ENCODE results near the gene CPN2.

The CPN2 gene, protein sequence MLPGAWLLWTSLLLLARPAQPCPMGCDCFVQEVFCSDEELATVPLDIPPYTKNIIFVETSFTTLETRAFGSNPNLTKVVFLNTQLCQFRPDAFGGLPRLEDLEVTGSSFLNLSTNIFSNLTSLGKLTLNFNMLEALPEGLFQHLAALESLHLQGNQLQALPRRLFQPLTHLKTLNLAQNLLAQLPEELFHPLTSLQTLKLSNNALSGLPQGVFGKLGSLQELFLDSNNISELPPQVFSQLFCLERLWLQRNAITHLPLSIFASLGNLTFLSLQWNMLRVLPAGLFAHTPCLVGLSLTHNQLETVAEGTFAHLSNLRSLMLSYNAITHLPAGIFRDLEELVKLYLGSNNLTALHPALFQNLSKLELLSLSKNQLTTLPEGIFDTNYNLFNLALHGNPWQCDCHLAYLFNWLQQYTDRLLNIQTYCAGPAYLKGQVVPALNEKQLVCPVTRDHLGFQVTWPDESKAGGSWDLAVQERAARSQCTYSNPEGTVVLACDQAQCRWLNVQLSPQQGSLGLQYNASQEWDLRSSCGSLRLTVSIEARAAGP

DNA sequence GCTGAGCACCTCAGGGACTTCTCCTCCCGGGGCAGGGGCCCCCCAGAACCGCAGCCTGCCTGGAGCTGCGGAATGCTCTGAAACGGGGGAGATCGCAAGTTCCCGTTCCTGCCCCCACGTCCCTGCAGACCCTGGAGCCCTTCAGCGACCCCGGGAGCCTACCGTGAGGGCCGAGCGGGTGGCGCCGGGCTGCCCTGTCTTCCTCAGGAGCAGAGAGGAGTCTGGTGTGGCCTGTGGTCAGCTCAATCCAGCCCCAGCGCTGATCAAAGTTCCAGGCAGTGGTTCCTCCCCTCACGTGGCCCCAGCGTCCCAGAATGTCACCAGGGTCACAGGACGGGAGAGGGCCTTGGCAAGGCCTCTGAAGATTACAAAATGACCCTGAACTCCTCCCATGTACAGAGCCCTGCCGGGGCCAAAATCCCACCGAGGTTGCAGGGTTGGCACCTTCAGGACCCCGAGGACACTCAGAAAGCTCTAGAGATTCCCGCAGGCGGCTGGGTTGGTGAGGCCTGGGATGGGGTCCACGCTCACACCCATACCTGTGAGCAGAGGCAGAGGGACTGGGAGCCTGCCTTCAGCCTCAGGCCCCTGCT lies at the start of gene CPN2:
Gene CPN2, minus strand, starts transcription at position 249 of the 593 bp plus-strand sequence. CDS start 8,626 bp downstream, outside the sequence.
- no peak for DNase-seq (ENCODE audit: low read depth)

DNA sequence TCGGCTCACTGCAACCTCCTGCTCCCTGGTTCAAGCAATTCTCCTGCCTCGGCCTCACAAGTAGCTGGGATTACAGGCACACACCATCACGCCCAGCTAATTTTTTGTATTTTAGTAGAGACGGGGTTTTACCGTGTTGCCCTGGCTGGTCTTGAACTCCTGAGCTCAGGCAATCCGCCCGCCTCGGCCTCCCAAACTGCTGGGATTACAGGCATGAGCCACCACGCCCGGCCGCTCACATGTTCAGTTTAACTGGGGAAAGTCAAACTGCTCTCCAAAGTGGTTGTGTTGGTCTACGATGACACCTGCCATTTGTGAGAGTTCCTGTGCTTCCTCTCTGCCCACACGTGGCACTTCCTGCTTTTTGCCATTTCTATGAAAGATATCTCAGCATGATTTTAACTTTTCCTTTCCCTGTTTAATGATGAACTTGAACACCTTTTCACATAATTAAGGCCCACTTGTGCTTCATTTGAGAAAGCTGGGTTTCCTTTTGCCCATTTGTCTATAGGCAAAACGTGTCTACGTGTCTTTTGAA lies 48.8 kb upstream of the CPN2 start:
- DNase-seq (ENCODE audit: low read depth), result no peak
- no peak overlapping the region for H3K4me3 ChIP-seq (ENCODE audit: low read depth, low read length)

More for the DNA sequence above, at the start of gene CPN2:
- H3K4me3 ChIP-seq (ENCODE audit: low read depth, low read length), result no peak within 1 kb of the TSS

DNA sequence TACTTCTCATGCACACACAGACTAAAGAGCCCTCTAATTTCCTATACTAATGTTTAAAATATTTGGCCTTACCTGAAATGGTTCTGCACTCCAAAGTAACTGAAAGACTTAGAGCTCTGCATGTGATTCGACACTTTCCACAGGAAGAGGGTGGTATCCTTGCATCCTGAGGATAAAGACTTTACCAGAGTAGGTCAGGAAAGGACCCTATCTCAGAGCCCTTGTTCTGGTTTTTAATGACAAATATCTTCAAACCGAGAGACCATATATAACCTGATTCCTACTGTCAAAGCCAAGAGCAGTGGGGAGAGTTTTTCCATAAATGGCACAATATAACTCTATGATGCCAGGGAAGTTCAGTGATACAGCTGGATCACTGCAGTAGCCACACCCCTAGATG lies 48.0 kb upstream of the CPN2 start, which contains the start of gene GP5:
Gene GP5, minus strand, starts transcription at position 101 of the 400 bp plus-strand sequence. CDS start 984 bp downstream, outside the sequence.
- no peak for DNase-seq (ENCODE audit: low read depth)
- peak within 1 kb of the TSS; percentile 33 for H3K4me3 ChIP-seq (ENCODE audit: low read depth, low read length)

DNA sequence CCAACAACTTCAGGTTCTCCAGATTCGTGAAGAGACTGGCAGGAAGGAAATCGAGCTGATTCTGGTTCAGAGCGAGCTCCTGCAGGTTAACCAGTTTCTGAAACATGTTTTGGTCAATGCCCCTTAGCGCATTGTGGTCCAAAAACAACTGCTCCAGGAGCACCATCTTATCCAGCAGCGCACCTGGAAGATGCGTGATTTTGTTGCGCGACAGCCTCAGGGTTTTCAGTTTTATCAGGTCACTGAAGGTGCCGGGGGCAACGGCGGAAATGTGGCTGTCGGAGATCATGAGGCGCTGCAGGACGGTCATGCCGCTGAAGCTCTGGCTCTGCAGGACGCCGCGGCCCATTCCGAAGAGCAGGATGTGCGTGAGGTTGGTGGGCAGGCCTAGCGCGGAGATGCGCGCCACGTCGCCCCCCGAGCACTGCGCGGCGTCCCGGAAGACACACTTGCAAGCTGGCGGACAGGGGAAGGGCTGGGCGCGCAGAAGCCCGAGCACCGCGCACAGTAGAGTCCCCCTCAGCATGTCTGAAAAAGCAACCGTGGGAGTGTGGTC lies 46.7 kb upstream of the CPN2 start:
- peak overlapping the region; percentile 33 for H3K4me3 ChIP-seq (ENCODE audit: low read depth, low read length)
- no peak for DNase-seq (ENCODE audit: low read depth)

DNA sequence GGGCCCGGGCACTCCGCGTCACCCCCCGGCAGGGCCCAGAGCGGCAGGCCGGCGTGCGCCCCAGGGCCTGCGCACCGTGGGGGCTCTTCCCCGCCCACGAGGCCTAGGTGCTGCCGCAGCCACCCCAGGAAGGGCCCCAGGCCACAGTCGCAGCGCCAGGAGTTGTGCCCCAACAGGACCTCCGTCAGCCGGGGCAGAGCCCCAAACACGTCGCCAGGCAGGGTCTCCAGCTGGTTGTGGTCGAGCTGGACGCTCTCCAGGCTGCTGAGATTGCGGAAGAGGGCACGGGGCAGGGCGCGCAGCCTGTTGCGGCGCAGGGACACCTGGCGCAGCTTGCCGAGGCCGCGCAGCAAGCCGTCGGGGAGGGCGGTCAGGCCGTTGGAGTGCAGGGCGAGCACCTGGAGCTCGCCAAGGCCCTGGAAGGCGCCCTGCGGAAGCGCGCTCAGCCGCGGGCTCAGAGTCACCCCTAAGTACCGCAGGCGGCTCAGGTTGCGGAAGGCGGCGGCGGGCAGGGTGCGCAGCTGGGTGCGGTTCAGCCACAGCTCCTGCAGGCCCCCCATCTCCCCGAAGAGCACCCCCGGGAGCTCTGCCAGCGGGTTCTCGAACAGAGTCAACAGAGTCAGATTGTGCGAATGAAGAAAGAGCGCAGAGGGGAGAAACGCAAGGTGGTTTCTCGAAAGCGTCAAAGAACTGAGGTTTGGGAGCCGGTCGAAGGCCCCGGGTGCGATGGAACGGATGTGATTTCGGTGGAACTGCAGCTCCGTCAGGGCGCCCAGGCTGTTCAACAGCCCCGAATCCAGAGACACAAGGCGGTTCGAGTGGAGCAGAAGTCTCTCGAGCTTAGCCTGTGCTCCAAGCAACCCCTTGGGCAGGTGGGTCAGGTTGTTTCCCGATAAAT lies 46.0 kb upstream of the CPN2 start:
- no peak for DNase-seq (ENCODE audit: low read depth)
- no peak overlapping the region for H3K4me3 ChIP-seq (ENCODE audit: low read depth, low read length)

DNA sequence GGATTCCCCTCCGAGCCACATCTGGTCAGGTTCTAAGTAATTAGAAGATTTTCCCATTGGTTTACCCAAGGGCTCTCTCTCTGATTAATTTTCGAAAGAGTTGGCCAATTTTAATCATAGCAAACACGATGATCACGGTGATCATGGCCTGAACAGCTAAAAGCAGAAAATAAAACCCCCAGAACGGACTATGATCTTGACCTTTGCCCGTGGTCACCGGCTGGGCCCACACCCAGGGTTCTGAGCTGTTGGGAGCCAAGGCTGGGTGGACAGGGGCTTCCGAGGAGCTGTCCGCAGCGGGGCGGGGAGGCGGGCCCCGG lies 45.4 kb upstream of the CPN2 start:
- DNase-seq (ENCODE audit: low read depth), result no peak
- no peak overlapping the region for H3K4me3 ChIP-seq (ENCODE audit: low read depth, low read length)

DNA sequence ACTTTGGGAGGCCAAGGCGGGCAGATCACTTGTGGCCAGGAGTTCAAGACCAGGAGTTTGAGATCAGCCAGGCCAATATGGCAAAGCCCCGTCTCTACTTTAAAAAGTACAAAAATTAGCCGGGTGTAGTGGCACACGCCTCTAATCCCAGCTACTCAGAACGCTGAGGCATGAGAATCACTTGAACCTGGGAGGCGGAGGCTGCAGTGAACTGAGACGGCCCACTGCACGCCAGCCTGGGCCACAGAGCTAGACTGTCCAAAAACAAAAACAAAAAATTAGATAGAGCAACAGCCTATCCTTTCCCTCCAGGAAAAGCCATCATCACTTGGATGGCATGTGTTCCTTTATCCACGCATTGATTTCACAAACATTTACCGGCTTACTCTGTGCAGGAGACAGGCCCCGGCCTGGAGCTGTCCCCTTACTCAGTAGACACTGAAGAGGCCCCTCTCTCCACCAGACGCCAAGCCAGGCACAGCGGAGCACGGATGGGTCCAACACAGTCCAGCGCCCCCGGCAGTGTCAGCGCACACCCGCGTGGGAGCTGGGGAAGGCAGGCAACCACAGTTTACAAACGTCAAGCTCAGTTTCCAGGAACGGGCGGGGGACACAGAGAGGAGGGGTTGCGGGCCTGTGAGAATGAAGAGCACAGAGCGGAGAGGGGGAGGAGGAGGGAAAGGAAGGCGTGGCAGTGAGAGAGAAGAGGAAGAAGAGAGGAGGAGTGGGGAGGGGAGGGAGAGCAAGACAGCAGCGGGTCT lies 44.8 kb upstream of the CPN2 start:
- H3K4me3 ChIP-seq (ENCODE audit: low read depth, low read length), result no peak overlapping the region
- no peak for DNase-seq (ENCODE audit: low read depth)

DNA sequence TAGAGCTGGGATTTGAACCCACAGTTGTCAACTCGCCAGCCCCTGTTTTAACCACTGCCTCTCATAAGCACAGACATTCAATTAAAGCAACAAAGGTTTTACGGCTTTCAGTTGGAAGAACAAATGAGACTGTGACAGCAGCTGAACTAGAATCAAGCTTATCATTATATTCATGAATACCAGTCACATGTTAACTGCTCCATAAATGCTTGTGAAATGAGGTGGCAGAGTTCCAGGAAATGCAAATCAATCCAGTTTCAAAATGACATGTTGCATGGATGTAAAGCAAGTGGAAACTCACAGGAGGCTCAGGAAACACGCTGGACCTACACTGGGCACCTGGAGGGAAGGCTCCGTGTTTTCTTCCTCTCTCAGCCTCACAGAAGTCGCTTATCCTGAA lies 44.1 kb upstream of the CPN2 start:
- H3K4me3 ChIP-seq (ENCODE audit: low read depth, low read length), result no peak overlapping the region
- DNase-seq (ENCODE audit: low read depth), result no peak

DNA sequence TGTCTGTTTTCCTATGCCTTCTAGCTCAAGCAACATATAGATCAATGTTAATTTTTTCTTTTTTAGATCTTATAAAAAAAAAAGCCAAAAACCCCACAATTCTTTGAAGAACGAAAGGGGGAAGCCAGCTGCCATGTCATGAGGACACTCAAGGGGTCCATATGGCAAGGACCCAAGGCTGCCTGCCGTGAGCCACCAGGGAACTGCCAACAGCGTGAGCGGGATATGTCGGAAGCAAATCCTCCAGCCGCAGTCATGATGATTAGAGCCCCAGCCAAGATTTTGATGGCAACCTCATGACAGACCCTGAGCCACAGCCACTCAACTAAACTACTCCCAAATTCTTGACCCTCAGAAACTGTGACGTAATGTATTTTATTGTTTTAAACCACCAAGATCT lies 41.4 kb upstream of the CPN2 start:
- no peak overlapping the region for H3K4me3 ChIP-seq (ENCODE audit: low read depth, low read length)
- DNase-seq (ENCODE audit: low read depth), result no peak

DNA sequence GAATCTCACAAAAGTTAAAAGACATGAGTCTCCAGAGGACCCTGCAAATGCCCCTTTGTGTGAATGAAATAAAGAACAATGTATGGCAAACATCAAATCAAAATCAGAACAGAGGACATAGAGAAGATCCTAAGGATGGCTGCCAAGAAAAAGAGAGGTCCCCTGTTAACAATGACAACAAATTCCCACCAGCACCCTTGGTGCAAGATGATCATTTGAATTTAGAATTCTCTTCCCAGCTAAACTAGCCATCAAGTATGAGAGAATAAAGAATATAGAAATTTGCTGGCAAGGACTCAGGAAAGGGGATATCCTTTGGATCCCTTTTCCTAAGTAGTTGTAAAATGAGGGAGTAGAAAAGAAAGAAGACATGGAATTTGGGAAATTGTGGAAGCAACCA lies 39.7 kb upstream of the CPN2 start:
- H3K4me3 ChIP-seq (ENCODE audit: low read depth, low read length), result no peak overlapping the region
- no peak for DNase-seq (ENCODE audit: low read depth)

DNA sequence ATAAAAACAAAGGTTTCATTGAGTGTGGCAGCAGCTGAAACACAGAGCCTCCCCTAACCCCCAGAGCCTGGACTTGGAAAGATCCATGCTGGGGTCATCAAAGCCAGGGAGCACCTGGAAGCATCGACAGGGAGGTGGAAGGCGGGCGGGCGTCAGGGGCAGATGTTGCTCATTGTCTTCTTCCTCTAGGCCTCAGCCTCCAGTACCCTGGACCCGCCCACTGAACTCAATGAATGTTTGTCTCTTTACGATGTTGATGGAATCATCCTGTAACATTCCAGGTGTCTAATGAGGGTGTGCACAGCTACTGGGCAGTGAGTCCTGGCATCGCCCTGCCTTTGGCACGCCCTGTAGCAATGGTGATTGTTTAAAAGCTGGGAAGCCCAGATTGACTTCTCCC lies 38.1 kb upstream of the CPN2 start:
- DNase-seq (ENCODE audit: low read depth), result no peak
- no peak overlapping the region for H3K4me3 ChIP-seq (ENCODE audit: low read depth, low read length)

DNA sequence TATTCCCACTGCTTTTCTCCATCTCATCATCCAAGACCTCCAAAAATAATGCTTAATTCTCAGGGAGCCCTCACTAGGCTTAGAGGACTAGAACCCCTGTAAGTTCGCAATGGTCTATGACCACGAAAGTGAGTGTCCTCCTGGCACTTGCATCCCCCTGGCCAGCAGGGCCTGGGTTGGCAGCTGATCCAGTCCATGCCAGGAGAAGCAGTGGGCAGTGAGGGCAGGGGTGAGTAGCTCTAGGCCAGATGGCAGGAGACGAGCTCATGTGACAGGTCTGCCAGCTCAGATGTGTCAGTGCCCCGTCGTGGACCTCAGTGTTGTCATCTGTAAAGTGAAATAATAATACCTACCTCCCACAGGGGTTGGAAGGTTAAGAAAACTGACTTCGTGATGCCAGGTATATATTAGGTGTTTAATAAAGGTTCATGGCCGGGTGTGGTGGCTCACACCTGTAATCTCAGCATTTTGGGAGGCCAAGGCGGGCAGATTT lies 36.8 kb upstream of the CPN2 start:
- H3K4me3 ChIP-seq (ENCODE audit: low read depth, low read length), result no peak overlapping the region
- DNase-seq (ENCODE audit: low read depth), result no peak

DNA sequence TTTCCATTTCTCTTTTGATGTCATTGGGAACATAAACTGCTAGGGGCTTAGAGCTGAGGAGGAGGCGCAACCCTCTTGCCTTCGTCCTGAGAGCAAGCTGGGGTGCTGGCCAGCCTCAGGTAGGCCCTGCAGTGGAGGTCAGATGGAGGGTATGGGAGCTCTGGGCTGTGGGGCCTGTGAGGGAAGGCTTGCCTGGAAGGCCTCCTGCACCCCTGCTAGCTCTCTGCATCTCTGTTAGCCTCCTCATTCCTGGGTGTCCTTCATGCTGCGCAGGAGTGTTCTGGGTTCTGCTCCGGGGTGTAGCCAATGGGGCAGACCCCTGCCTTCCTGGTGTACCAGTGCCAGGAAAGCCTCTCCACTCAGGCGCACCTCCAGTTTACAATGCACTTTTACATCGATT lies 36.1 kb upstream of the CPN2 start:
- no peak overlapping the region for H3K4me3 ChIP-seq (ENCODE audit: low read depth, low read length)
- no peak for DNase-seq (ENCODE audit: low read depth)

DNA sequence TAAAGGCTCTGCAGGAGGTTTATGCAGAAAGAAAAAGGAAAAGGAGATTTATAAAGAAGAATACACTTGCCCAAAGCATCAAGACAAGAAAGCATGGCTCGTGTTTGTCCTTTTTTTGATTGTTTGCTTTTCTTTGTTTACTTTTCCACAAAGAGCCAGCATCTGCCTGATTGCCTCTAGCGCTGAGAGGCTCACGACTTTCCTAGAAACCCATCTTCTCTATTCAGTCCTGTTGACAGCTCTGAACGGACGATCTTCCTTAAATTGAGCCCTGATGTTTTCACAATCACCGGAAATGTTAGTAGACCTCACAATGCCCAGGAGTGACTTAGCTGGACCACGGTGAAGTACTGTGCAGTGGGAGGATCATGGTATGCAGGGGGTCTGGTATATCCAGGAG lies 35.5 kb upstream of the CPN2 start:
- no peak overlapping the region for H3K4me3 ChIP-seq (ENCODE audit: low read depth, low read length)
- no peak for DNase-seq (ENCODE audit: low read depth)

DNA sequence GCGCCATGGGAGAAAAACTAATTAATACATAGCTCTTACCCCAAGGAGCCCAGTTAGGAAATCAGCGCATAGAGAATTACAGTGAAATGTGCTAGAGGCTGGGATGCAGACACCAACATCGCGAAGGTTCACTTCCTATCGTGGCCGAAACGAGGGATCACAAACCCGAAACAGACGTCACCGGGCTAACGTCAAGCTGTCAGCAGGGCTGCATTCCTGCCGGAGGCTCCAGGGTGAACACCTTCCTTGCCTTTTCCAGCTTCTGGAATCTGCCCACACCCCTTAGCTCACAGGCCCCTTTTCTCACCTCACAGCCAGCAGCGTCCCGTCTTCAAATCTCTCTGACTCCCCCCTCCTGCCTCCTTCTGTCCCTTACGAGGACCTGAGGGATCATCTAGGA lies 34.9 kb upstream of the CPN2 start:
- no peak for DNase-seq (ENCODE audit: low read depth)
- H3K4me3 ChIP-seq (ENCODE audit: low read depth, low read length), result no peak overlapping the region

DNA sequence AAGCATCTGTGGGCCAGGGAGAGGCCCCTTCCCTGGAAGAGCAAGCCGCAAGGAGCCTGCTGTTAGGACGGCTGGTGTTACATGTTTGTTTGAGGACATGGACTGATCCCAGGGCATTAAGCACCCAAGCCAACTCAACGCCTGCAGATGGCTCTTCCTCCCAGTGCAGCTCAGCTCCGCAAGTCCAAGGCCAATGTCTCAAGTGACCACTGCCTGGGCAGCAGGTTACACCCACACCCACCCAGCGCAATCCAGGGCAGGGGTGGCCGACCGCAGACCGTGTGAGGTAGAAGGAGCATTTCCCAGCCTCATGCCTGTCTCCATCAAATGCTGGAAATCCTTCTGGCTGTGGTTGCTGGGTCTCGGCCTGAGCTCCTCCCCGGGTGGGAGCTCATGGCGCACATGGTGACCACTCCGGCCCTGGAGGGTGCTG lies 33.5 kb upstream of the CPN2 start:
- H3K4me3 ChIP-seq (ENCODE audit: low read depth, low read length), result no peak overlapping the region
- DNase-seq (ENCODE audit: low read depth), result no peak

DNA sequence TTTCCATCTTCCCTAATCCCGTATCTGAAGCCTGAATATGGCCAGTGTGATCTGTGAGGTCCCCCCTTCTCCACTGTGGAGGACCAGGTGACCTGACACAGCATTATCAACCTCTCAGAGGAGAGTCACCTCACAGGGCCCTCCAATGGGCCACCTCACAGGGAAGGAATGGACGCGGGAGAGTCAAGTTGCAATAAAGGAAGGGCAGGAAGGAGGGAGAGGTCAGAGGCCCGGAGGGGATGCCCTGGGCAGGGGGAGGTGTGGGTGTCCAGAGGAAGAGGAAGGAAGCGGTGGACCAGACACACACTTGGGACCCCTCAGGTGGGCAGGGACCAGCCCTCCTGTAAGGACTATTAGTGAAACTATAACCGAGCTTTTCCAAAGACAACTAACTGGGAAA lies 33.0 kb upstream of the CPN2 start:
- H3K4me3 ChIP-seq (ENCODE audit: low read depth, low read length), result no peak overlapping the region
- no peak for DNase-seq (ENCODE audit: low read depth)

DNA sequence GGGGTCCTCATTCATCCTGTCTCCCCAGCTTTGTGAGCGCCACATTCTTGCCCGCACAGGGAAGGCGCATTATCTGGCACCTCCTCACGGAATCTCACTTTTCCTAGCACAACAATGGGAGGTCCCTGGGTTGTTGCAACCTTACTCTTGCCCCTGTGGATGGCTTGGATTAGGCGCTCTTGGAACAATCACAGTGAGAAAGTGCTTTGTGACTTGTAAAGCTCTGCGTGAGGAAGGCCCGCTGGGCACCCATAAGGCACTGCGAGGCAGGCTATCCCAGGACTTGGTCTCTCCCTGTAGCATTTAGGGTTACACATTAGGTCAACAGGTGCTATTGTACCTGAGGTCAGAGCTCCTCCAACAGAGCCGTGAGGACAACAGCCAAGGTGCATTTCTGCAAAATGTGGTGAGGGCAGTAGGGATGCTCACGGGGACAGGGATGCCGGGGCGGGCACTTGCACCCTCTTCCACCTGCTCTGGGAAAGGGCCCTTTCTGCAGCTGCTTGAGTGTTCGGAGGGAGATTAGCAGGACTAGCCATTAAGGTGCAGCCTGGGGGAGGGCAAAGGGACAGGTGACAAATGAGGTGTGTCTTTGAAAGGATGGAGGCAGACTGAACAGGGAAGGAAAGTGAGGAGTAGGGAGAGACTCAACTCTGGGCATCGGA lies 32.3 kb upstream of the CPN2 start:
- DNase-seq (ENCODE audit: low read depth), result no peak

More for the DNA sequence above, 32.3 kb upstream of the CPN2 start:
- no peak overlapping the region for H3K4me3 ChIP-seq (ENCODE audit: low read depth, low read length)
